DND-41 (cell line): ENCODE measurements around the gene LCORL.

ENCODE experiments used
- CTCF ChIP-seq: IDR thresholded peaks from 2 replicates; pipeline ENCODE4 v1.5.1; 2012; ENCODE audit warnings: borderline replicate concordance, low read length, moderate library complexity, mild to moderate bottlenecking; ENCODE audit not compliant: poor library complexity, severe bottlenecking; ENCODE audit errors: extremely low read depth
- EZH2 ChIP-seq: IDR thresholded peaks from 3 replicates; pipeline ENCODE4 v1.6.1; 2012; ENCODE audit warnings: borderline replicate concordance, low read depth, mild to moderate bottlenecking, moderate library complexity, low read length, inconsistent platforms; ENCODE audit not compliant: severe bottlenecking

GRCh38 chr4:17898553-17899055, 123.0 kb downstream of the LCORL start:
- TF ChIP-seq CTCF (no peak), EZH2 (no peak)
